ENCODE results near the gene GPI.
"Not testable (repeated sequence)": the region's sequence is repeated elsewhere in the genome, so short reads cannot be mapped to it uniquely, and the experiment has no call there.

The GPI gene

DNA sequence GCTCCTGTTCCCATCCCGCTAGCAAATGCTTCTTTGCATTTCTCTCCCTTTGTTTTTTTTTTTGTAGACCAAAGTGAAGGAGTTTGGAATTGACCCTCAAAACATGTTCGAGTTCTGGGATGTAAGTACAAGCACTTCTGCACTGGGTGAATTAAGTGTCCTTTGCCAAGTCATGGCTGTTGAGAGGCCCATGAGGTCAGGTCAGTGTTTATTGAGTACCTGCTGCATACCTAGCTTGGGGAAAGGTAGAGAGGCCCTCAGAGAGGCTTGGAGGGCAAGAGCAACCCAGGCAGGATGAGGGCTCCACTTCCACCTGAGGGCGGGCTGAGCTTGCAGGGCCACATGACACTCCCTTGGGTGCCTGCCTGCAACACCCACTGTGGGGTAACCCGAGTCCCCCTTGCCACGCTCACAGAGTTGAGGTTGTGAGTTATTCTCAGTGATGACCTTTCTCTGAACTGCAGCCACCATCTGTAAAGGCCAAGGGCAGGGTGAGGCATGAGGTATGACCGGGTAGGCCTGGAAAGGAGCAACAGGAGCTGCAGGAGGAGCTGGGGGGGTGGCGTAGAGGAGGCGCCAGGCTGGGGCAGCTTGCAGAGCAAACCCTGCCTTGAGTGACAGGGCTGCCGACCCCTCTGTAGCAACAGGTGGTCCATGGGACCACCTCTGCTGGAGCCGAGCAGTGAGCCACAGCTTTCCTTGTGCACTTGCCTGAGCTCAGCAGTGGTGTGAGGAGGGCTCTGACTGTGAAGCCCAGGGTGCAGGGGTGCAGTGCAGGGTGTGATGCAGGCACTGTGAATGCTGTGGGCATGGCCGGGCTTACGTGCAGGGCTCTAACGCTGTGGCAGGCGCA, 16.6 kb downstream of the GPI start:
- no peak overlapping the region for H3K4me3 ChIP-seq (ENCODE audit: low read depth in 1 of 2, low read length in 2 of 2)
- H3K4me1 ChIP-seq (ENCODE audit: control insufficient read depth in 1 of 2, insufficient read depth in 2 of 2, low read length in 2 of 2): no peaks in the 10 kb centered on the region
- no peaks in the 10 kb centered on the region for H3K27me3 ChIP-seq (ENCODE audit: control insufficient read depth in 1 of 2, insufficient read depth in 2 of 2, low read length in 2 of 2)
- no peak overlapping the region for H3K27ac ChIP-seq (ENCODE audit: low read depth, low read length)
- no peaks in the 10 kb centered on the region for H3K9me3 ChIP-seq (ENCODE audit: control insufficient read depth in 1 of 2, low read length in 2 of 2)
- H3K9ac ChIP-seq (ENCODE audit: low read depth in 1 of 2, low read length in 2 of 2): no peak overlapping the region
- peaks cover 56 to 86% of the 10 kb centered on the region in 2 donors for H3K36me3 ChIP-seq (ENCODE audit: control insufficient read depth in 1 of 2, insufficient read depth in 2 of 2, low read length in 2 of 2)

GRCh38 chr19:34382471-34382870, 17.5 kb downstream of the GPI start:
- Histone ChIP-seq H3K9me3 (ENCODE audit: control insufficient read depth in 1 of 2, low read length in 2 of 2) (no peaks in the 10 kb centered on the region), H3K27me3 (ENCODE audit: control insufficient read depth in 1 of 2, insufficient read depth in 2 of 2, low read length in 2 of 2) (no peaks in the 10 kb centered on the region), H3K27ac (ENCODE audit: low read depth, low read length) (no peak overlapping the region), H3K9ac (ENCODE audit: low read depth in 1 of 2, low read length in 2 of 2) (no peak overlapping the region), H3K4me1 (ENCODE audit: control insufficient read depth in 1 of 2, insufficient read depth in 2 of 2, low read length in 2 of 2) (no peaks in the 10 kb centered on the region), H3K36me3 (ENCODE audit: control insufficient read depth in 1 of 2, insufficient read depth in 2 of 2, low read length in 2 of 2) (peaks cover 64 to 91% of the 10 kb centered on the region in 2 donors), H3K4me3 (ENCODE audit: low read depth in 1 of 2, low read length in 2 of 2) (no peak overlapping the region)

DNA sequence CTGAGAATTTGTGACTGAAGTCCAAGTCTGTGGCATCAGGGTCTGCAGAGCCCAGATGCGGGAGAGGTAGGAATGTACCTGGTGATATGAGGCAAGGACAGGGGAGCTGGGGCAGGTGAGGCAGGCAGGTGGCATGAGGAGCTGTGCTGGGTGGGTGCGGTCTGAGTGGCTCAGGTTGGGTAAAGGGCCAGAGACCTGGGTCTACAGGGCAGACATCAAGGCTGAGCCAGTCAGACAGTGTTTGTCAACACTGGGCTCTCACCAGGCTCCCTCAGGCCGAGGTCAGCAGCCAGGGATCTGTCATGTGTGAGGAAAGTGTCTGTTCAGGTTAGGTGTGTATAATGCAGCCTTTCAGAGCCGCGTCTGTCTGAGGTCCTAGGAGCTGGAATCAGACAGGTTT, 18.6 kb downstream of the GPI start:
- no peaks in the 10 kb centered on the region for H3K27me3 ChIP-seq (ENCODE audit: control insufficient read depth in 1 of 2, insufficient read depth in 2 of 2, low read length in 2 of 2)
- no peaks in the 10 kb centered on the region for H3K9me3 ChIP-seq (ENCODE audit: control insufficient read depth in 1 of 2, low read length in 2 of 2)
- no peak overlapping the region for H3K4me3 ChIP-seq (ENCODE audit: low read depth in 1 of 2, low read length in 2 of 2)
- H3K36me3 ChIP-seq (ENCODE audit: control insufficient read depth in 1 of 2, insufficient read depth in 2 of 2, low read length in 2 of 2): peaks cover 69 to 93% of the 10 kb centered on the region in 2 donors
- no peak overlapping the region for H3K9ac ChIP-seq (ENCODE audit: low read depth in 1 of 2, low read length in 2 of 2)
- H3K4me1 ChIP-seq (ENCODE audit: control insufficient read depth in 1 of 2, insufficient read depth in 2 of 2, low read length in 2 of 2): no peaks in the 10 kb centered on the region
- no peak overlapping the region for H3K27ac ChIP-seq (ENCODE audit: low read depth, low read length)

DNA sequence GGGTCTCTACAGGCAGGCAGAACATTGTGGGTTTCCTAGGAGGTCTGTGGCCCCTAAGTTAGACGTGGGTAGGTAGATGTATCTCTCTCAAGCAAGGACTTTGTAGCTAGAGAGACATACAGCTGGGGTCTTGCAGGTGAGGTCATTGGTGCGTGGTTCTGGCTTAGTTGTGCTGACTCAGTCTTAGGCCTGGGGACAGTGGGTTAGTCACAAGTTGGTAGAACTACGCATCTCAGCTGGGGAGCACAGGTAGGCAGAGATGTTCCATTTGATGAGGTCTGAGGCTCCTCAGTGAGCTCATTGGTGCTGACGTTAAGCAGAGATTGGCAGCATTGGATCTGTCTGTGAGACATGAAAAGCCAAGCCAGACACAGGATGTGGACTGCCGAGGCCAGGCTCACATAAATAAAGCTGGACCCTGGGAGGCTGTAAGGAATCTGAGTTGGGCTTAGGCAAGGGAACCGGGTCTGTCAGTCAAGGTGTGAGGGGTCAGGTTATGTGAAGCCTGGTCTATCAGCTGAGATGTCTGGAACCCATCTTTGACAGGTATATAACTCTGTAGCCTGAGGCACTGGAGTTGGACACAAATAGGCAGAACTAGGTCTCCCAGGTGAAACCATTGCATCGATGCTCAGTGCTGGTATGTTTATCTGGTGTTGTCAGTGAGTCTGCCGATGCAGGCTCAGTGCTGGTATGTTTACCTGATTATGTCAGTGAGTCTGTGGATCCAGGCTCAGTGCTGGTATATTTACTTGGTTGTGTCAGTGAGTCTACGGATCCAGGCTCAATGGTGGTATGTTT, 21.8 kb downstream of the GPI start:
- H3K27me3 ChIP-seq (ENCODE audit: control insufficient read depth in 1 of 2, insufficient read depth in 2 of 2, low read length in 2 of 2): no peaks in the 10 kb centered on the region
- H3K4me1 ChIP-seq (ENCODE audit: control insufficient read depth in 1 of 2, insufficient read depth in 2 of 2, low read length in 2 of 2): no peaks in the 10 kb centered on the region
- no peak overlapping the region for H3K9ac ChIP-seq (ENCODE audit: low read depth in 1 of 2, low read length in 2 of 2)
- no peak overlapping the region for H3K27ac ChIP-seq (ENCODE audit: low read depth, low read length)
- H3K4me3 ChIP-seq (ENCODE audit: low read depth in 1 of 2, low read length in 2 of 2): no peak overlapping the region
- no peaks in the 10 kb centered on the region for H3K9me3 ChIP-seq (ENCODE audit: control insufficient read depth in 1 of 2, low read length in 2 of 2)
- H3K36me3 ChIP-seq (ENCODE audit: control insufficient read depth in 1 of 2, insufficient read depth in 2 of 2, low read length in 2 of 2): peaks cover 57 to 94% of the 10 kb centered on the region in 2 donors

GRCh38 chr19:34387446-34387810, 22.4 kb downstream of the GPI start:
- Histone ChIP-seq H3K9me3 (ENCODE audit: control insufficient read depth in 1 of 2, low read length in 2 of 2) (no peaks in the 10 kb centered on the region), H3K4me1 (ENCODE audit: control insufficient read depth in 1 of 2, insufficient read depth in 2 of 2, low read length in 2 of 2) (no peaks in the 10 kb centered on the region), H3K9ac (ENCODE audit: low read depth in 1 of 2, low read length in 2 of 2) (no peak overlapping the region), H3K36me3 (ENCODE audit: control insufficient read depth in 1 of 2, insufficient read depth in 2 of 2, low read length in 2 of 2) (peaks cover 54 to 94% of the 10 kb centered on the region in 2 donors), H3K27me3 (ENCODE audit: control insufficient read depth in 1 of 2, insufficient read depth in 2 of 2, low read length in 2 of 2) (no peaks in the 10 kb centered on the region), H3K27ac (ENCODE audit: low read depth, low read length) (no peak overlapping the region), H3K4me3 (ENCODE audit: low read depth in 1 of 2, low read length in 2 of 2) (no peak overlapping the region)

- H3K4me1 ChIP-seq (ENCODE audit: control insufficient read depth in 1 of 2, insufficient read depth in 2 of 2, low read length in 2 of 2); H3K9ac ChIP-seq (ENCODE audit: low read depth in 1 of 2, low read length in 2 of 2); H3K9me3 ChIP-seq (ENCODE audit: control insufficient read depth in 1 of 2, low read length in 2 of 2); H3K27me3 ChIP-seq (ENCODE audit: control insufficient read depth in 1 of 2, insufficient read depth in 2 of 2, low read length in 2 of 2); H3K4me3 ChIP-seq (ENCODE audit: low read depth in 1 of 2, low read length in 2 of 2); H3K27ac ChIP-seq (ENCODE audit: low read depth, low read length): not testable (repeated sequence)
- H3K36me3 ChIP-seq (ENCODE audit: control insufficient read depth in 1 of 2, insufficient read depth in 2 of 2, low read length in 2 of 2): peaks cover 47 to 94% of the 10 kb centered on the region in 2 donors
These were observed 23.7 kb downstream of the GPI start for GRCh38 chr19:34388745-34389144.

GRCh38 chr19:34391813-34392212, 26.8 kb downstream of the GPI start:
- H3K27ac ChIP-seq (ENCODE audit: low read depth, low read length): no peak overlapping the region
- no peak overlapping the region for H3K9ac ChIP-seq (ENCODE audit: low read depth in 1 of 2, low read length in 2 of 2)
- H3K4me3 ChIP-seq (ENCODE audit: low read depth in 1 of 2, low read length in 2 of 2): no peak overlapping the region
- H3K27me3 ChIP-seq (ENCODE audit: control insufficient read depth in 1 of 2, insufficient read depth in 2 of 2, low read length in 2 of 2): no peaks in the 10 kb centered on the region
- H3K36me3 ChIP-seq (ENCODE audit: control insufficient read depth in 1 of 2, insufficient read depth in 2 of 2, low read length in 2 of 2): peaks cover 39 to 98% of the 10 kb centered on the region in 2 donors
- H3K4me1 ChIP-seq (ENCODE audit: control insufficient read depth in 1 of 2, insufficient read depth in 2 of 2, low read length in 2 of 2): no peaks in the 10 kb centered on the region
- no peaks in the 10 kb centered on the region for H3K9me3 ChIP-seq (ENCODE audit: control insufficient read depth in 1 of 2, low read length in 2 of 2)

GRCh38 chr19:34393031-34393430, 28.0 kb downstream of the GPI start:
- peaks cover 34 to 97% of the 10 kb centered on the region in 2 donors for H3K36me3 ChIP-seq (ENCODE audit: control insufficient read depth in 1 of 2, insufficient read depth in 2 of 2, low read length in 2 of 2)

GRCh38 chr19:34393629-34394028, 28.6 kb downstream of the GPI start:
- no peaks in the 10 kb centered on the region for H3K9me3 ChIP-seq (ENCODE audit: control insufficient read depth in 1 of 2, low read length in 2 of 2)
- H3K4me1 ChIP-seq (ENCODE audit: control insufficient read depth in 1 of 2, insufficient read depth in 2 of 2, low read length in 2 of 2): no peaks in the 10 kb centered on the region
- H3K4me3 ChIP-seq (ENCODE audit: low read depth in 1 of 2, low read length in 2 of 2): no peak overlapping the region
- H3K27ac ChIP-seq (ENCODE audit: low read depth, low read length): no peak overlapping the region
- H3K27me3 ChIP-seq (ENCODE audit: control insufficient read depth in 1 of 2, insufficient read depth in 2 of 2, low read length in 2 of 2): no peaks in the 10 kb centered on the region
- H3K36me3 ChIP-seq (ENCODE audit: control insufficient read depth in 1 of 2, insufficient read depth in 2 of 2, low read length in 2 of 2): peaks cover 34 to 97% of the 10 kb centered on the region in 2 donors
- H3K9ac ChIP-seq (ENCODE audit: low read depth in 1 of 2, low read length in 2 of 2): no peak overlapping the region

More at GRCh38 chr19:34393031-34393430, 28.0 kb downstream of the GPI start:
- Histone ChIP-seq H3K27me3 (ENCODE audit: control insufficient read depth in 1 of 2, insufficient read depth in 2 of 2, low read length in 2 of 2) (no peaks in the 10 kb centered on the region), H3K4me1 (ENCODE audit: control insufficient read depth in 1 of 2, insufficient read depth in 2 of 2, low read length in 2 of 2) (no peaks in the 10 kb centered on the region), H3K9ac (ENCODE audit: low read depth in 1 of 2, low read length in 2 of 2) (no peak overlapping the region), H3K4me3 (ENCODE audit: low read depth in 1 of 2, low read length in 2 of 2) (no peak overlapping the region), H3K27ac (ENCODE audit: low read depth, low read length) (no peak overlapping the region), H3K9me3 (ENCODE audit: control insufficient read depth in 1 of 2, low read length in 2 of 2) (no peaks in the 10 kb centered on the region)

- no peaks in the 10 kb centered on the region for H3K4me1 ChIP-seq (ENCODE audit: control insufficient read depth in 1 of 2, insufficient read depth in 2 of 2, low read length in 2 of 2)
These were observed 32.9 kb downstream of the GPI start for GRCh38 chr19:34397853-34398252.

More at GRCh38 chr19:34397853-34398252, 32.9 kb downstream of the GPI start:
- H3K4me3 ChIP-seq (ENCODE audit: low read depth in 1 of 2, low read length in 2 of 2): no peak overlapping the region
- H3K27me3 ChIP-seq (ENCODE audit: control insufficient read depth in 1 of 2, insufficient read depth in 2 of 2, low read length in 2 of 2): no peaks in the 10 kb centered on the region
- no peaks in the 10 kb centered on the region for H3K9me3 ChIP-seq (ENCODE audit: control insufficient read depth in 1 of 2, low read length in 2 of 2)
- no peak overlapping the region for H3K9ac ChIP-seq (ENCODE audit: low read depth in 1 of 2, low read length in 2 of 2)
- peaks cover 30 to 78% of the 10 kb centered on the region in 2 donors for H3K36me3 ChIP-seq (ENCODE audit: control insufficient read depth in 1 of 2, insufficient read depth in 2 of 2, low read length in 2 of 2)
- no peak overlapping the region for H3K27ac ChIP-seq (ENCODE audit: low read depth, low read length)
